Colonic mucosa (tissue), 4 donors: ENCODE measurements around the gene ADAMTS17. TPM values are rescaled to one million over a fixed set of nuclear protein-coding genes. Genes with fewer than 3 reads are reported as not detected.
A peak's percentile ranks its signal among the peaks of the same experiment; 100 is the strongest.

Experiments
- DNase-seq: peaks from one replicate; pipeline ENCODE4 v3.0.0-alpha.2; 2020
- H3K27ac ChIP-seq: fragments of 200-600 bp; one replicate; pipeline ENCODE4 v1.8.0; 2021
- H3K27me3 ChIP-seq: fragments of 200-600 bp; one replicate; pipeline ENCODE4 v1.8.0; 2021
- H3K36me3 ChIP-seq: fragments of 200-600 bp; one replicate; pipeline ENCODE4 v1.8.0; 2021
- H3K4me1 ChIP-seq: fragments of 200-600 bp; one replicate; pipeline ENCODE4 v1.8.0; 2021; ENCODE audit warnings: mild to moderate bottlenecking
- H3K4me3 ChIP-seq: fragments of 200-600 bp; one replicate; pipeline ENCODE4 v1.8.0; 2021
- H3K9ac ChIP-seq, 2 donors: one replicate each; pipeline ENCODE4 v1.7.0; 2013; ENCODE audit warnings: control low read depth in 2 of 2, low read depth in 2 of 2, low read length in 2 of 2
- H3K9me3 ChIP-seq: fragments of 200-600 bp; one replicate; pipeline ENCODE4 v1.8.0; 2021
- intact Hi-C: fragments of 100-400 bp; cut with DNase I; formaldehyde crosslinking; loops from one replicate; pipeline ENCODE4 v1.14.1; 2022
- total RNA-seq, 2 donors: library from RNA; stranded (reverse); fragmentation: NEBNext Ultra II Directional in 1 of 2; extraction: Animal tissue kit (Norgen Biotek cat#: 25700) in 1 of 2; gene quantifications; one replicate each; pipeline ENCODE4 v1.2.1, GENCODE V29; 2021
- TF ChIP-seq, protein P1 (sequence below): fragments of 200-600 bp; IDR thresholded peaks from one replicate; pipeline ENCODE4 v1.8.0; 2022; ENCODE audit warnings: antibody characterized with exemption, mild to moderate bottlenecking
- donor health status: healthy.
- donor health status: DM: no; HTN: no; CAD: no.
- donor health status: DM: no; HTN: no; CAD: no.

ADAMTS17 gene
- total RNA-seq, 2 donors from 2014 or later = 4.2 to 8.3 TPM

DNA sequence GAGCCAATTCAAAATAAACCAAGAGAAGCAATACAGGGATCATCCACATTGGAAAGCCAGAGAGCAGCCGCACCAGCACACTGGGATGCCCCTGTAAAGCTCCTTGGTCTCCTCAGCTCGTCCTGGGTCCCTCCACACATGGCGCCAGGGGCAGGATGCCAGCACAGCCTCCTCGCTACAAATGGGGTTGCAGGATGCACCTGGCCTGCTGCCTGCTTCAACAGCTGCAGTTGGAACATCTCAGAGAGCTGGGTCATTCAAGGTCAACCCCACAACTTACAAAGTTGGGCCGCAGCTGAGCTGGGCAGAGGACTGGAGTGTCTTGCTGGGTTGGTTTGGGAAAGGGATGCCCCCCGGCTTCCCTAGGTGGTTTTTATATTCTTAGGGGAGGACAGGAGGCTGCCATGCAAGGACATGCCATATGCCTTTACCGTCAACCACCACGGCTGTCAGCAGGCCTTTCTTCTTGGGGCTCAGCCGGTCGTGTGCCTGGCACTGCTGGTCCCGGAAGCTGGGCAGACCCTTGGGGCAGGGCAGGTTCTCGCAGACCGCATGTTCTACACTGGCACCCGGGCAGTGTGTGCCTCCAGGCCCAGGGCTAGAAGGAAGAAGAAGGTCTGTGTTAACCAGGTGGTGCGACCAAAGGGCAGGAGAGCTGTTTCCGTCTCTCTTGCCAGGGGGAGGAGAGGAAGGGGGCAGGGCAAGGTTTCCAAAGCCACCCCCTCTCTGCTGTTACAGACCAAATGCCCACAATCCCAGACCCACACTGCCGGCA is 225.2 kb downstream of the ADAMTS17 start:
- no peak overlapping the region for H3K27ac ChIP-seq
- intact Hi-C loops = no loop called here
- TF ChIP-seq, protein P1, sequence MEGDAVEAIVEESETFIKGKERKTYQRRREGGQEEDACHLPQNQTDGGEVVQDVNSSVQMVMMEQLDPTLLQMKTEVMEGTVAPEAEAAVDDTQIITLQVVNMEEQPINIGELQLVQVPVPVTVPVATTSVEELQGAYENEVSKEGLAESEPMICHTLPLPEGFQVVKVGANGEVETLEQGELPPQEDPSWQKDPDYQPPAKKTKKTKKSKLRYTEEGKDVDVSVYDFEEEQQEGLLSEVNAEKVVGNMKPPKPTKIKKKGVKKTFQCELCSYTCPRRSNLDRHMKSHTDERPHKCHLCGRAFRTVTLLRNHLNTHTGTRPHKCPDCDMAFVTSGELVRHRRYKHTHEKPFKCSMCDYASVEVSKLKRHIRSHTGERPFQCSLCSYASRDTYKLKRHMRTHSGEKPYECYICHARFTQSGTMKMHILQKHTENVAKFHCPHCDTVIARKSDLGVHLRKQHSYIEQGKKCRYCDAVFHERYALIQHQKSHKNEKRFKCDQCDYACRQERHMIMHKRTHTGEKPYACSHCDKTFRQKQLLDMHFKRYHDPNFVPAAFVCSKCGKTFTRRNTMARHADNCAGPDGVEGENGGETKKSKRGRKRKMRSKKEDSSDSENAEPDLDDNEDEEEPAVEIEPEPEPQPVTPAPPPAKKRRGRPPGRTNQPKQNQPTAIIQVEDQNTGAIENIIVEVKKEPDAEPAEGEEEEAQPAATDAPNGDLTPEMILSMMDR = no peak

DNA sequence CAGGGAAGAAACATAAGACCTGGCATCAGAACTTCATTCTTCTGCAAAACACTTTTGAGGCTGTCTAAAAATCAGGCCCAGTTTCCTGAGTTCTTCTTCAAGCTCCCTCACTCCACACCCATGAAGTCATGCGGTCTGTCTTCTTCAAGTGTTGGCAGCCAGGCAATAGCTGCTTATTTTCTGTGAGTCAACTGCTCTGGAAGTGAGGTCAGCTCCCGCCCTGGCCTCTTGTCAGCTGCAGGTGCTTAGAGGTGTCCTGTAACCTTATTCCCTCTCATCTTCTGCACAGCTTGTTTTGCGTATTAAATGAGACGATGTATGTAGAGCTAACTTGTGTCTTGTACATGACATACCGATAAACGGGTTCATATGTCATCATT is 226.1 kb downstream of the ADAMTS17 start:
- Histone ChIP-seq H3K4me1 (no peaks in the 10 kb centered on the region), H3K4me3 (no peak overlapping the region), H3K27me3 (no peaks in the 10 kb centered on the region), H3K9me3 (no peaks in the 10 kb centered on the region), H3K9ac (no peak overlapping the region), H3K36me3 (no peaks in the 10 kb centered on the region), H3K27ac (no peak overlapping the region)
- TF ChIP-seq, protein P1 = no peak
- DNase-seq = no peak
- intact Hi-C loops = no loop called here

More for the DNA sequence above, 225.2 kb downstream of the ADAMTS17 start:
- H3K9ac ChIP-seq = no peak overlapping the region
- H3K36me3 ChIP-seq = no peaks in the 10 kb centered on the region
- no peaks in the 10 kb centered on the region for H3K27me3 ChIP-seq
- no peaks in the 10 kb centered on the region for H3K4me1 ChIP-seq
- no peak overlapping the region for H3K4me3 ChIP-seq
- DNase-seq = no peak
- no peaks in the 10 kb centered on the region for H3K9me3 ChIP-seq

DNA sequence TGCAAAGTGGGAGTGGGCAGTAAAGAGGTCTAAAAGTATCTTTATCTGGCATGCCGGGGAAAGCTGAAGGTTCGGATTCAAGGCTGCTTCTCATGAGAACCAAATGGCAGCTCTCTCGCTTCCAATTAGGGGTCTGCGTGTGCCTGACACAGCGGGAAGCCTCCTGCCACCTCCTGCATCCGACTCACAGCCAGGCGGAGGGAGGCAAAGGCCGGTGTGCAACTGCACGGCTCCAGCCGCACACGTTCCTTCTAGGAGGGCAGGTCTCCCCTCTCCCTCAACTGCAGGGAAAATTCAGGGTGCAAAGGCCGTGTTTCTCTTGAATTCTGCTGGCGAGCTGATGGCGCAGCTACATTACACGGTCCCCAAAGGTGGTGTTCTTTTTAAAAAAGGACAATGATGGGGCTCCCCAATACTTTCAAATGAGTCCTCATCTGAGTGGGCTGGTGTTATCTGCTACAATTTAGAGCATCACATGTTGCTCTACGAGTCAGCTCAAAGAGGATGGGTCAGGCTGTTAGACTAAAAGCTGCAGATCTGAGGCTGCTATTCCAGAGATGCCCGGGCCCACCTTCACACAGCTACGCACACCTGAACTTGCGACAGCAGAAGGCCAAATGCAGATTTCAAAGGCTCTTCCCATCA is 226.6 kb downstream of the ADAMTS17 start:
- TF ChIP-seq, protein P1 = no peak
- intact Hi-C loops = no loop called here
- DNase-seq = no peak
- no peak overlapping the region for H3K9ac ChIP-seq
- no peaks in the 10 kb centered on the region for H3K27me3 ChIP-seq
- H3K4me1 ChIP-seq = no peaks in the 10 kb centered on the region
- no peak overlapping the region for H3K4me3 ChIP-seq
- no peaks in the 10 kb centered on the region for H3K9me3 ChIP-seq
- H3K36me3 ChIP-seq = no peaks in the 10 kb centered on the region
- no peak overlapping the region for H3K27ac ChIP-seq

DNA sequence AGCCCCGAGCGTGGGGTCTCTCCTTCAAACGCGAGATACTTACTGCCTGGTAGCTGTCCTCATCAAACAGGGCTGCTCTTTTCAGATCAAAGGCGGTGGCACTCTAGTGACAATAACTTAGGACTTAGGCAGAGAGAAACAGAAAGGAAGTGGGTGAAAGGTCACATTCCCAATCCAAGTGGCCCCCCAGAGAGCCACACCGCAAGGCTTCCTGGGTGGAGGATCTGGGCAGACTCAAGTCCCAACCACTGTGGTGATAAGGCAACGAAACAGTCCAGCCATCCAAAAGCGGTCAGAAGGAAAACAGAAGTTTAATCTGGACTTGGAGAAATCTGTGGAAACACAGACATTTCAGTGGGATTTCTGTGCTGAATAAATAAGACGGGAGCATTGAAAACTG is 227.2 kb downstream of the ADAMTS17 start:
- no peaks in the 10 kb centered on the region for H3K4me1 ChIP-seq

DNA sequence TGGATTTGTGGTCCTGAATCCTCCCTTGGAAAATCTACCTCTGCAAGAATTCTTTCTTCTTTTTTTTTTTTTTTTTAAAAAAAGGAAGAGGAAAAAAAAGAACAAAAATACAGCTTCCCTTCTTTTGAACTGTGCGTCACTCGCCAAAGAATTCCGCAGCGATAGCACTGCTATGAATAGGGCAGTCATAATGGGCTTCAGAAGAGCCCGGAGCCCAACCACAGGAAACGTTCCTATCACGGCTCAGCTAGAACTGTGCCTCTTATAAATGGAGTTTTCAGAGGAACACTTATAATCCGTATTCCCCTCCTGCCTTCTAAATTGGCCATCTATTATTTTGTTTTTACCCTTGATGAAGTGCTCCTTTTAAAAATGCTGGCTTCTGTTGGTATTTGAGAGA is 227.7 kb downstream of the ADAMTS17 start:
- H3K4me1 ChIP-seq = no peaks in the 10 kb centered on the region
- H3K36me3 ChIP-seq = no peaks in the 10 kb centered on the region
- no peak overlapping the region for H3K27ac ChIP-seq
- peak overlapping the region in 1 of 2 donors; percentile 8 for H3K9ac ChIP-seq
- TF ChIP-seq, protein P1 = no peak
- intact Hi-C loops = no loop called here
- H3K4me3 ChIP-seq = no peak overlapping the region
- no peaks in the 10 kb centered on the region for H3K27me3 ChIP-seq
- no peaks in the 10 kb centered on the region for H3K9me3 ChIP-seq
- no peak for DNase-seq

More for the DNA sequence above, 227.2 kb downstream of the ADAMTS17 start:
- H3K36me3 ChIP-seq = no peaks in the 10 kb centered on the region
- TF ChIP-seq, protein P1 = no peak
- peak overlapping the region in 1 of 2 donors; percentile 8 for H3K9ac ChIP-seq
- H3K4me3 ChIP-seq = no peak overlapping the region
- intact Hi-C loops = no loop called here
- no peak overlapping the region for H3K27ac ChIP-seq
- no peaks in the 10 kb centered on the region for H3K9me3 ChIP-seq
- no peak for DNase-seq
- H3K27me3 ChIP-seq = no peaks in the 10 kb centered on the region
